GM12875 (cell line): ENCODE measurements around the gene ASB1.

Experiments used
- H3K4me3 ChIP-seq: one replicate; pipeline ENCODE4 v1.5.1; 2011; ENCODE audit warnings: low read depth, low read length, control low read depth
- TF ChIP-seq, protein P1 (sequence below): IDR thresholded peaks from 2 replicates; pipeline ENCODE4 v1.5.1; 2011; ENCODE audit warnings: low read depth, mild to moderate bottlenecking, control low read depth, inconsistent platforms, low read length, moderate library complexity, borderline replicate concordance; ENCODE audit not compliant: insufficient read depth

ASB1 gene

DNA sequence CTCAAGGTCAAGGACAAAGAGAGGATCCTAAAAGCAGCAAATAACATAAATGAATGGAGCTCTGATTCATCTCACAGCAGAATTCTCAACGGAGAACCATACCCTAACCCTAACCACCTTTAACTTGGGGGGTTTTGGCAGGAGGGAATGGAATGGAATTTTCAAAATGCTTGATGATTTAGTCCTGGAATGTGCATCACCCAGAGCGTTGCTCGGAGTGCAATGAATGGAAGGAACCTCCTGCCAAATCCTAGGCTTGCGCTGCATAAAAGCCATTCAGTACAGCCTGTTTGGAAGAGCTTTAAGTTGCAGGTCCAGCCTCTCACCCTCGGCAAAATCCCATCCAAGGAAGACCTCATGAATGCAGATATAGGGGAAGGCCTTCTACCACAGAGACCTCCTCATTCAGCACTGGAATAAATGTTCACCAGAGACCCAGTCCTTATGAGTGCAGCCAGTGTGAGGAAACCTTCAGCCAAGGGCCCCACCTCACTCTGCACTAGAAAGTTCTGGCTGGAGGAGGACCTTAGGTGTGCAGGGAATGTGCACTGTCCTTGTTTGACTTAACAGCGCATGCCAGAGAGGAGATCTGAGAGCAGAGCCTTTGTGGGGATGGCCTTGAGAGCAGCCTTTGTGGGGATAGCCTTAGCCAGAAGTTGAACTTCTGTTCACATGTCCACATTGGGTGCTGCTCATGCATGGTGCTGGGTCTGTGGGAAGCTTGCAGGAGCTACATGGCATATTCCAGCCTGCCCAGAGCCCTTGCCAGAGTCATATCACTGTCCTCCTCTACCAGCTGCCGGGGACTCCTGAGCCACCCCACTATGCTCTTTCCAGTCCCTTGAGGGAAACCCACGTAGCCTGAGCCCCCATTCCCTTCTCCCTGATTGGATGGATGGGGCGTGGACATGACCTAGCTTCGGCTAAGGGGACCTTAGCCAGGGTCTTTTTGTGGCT is 30.5 kb downstream of the ASB1 start:
- no peak overlapping the region for H3K4me3 ChIP-seq
- TF ChIP-seq, protein P1, sequence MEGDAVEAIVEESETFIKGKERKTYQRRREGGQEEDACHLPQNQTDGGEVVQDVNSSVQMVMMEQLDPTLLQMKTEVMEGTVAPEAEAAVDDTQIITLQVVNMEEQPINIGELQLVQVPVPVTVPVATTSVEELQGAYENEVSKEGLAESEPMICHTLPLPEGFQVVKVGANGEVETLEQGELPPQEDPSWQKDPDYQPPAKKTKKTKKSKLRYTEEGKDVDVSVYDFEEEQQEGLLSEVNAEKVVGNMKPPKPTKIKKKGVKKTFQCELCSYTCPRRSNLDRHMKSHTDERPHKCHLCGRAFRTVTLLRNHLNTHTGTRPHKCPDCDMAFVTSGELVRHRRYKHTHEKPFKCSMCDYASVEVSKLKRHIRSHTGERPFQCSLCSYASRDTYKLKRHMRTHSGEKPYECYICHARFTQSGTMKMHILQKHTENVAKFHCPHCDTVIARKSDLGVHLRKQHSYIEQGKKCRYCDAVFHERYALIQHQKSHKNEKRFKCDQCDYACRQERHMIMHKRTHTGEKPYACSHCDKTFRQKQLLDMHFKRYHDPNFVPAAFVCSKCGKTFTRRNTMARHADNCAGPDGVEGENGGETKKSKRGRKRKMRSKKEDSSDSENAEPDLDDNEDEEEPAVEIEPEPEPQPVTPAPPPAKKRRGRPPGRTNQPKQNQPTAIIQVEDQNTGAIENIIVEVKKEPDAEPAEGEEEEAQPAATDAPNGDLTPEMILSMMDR: no peak

DNA sequence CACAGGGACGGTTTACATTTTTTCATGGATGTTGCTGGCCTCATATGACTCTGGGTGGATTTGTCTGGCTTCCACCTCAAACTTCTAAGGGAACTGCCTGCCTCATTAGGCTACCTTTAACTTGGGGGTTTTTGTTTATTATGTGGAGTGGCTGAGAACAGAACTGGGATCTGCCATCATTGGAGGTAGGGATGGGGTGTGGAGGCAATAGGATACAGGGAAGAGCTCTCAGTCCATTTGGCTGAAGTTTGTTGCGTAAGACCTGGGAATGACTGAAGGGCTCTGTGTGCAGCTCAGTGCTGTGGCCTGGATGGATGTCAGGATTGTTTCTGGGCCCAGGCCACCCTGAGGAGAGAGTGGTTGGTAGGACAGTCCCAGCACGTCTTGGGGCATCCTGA is 31.2 kb downstream of the ASB1 start:
- TF ChIP-seq, protein P1: no peak
- no peak overlapping the region for H3K4me3 ChIP-seq

DNA sequence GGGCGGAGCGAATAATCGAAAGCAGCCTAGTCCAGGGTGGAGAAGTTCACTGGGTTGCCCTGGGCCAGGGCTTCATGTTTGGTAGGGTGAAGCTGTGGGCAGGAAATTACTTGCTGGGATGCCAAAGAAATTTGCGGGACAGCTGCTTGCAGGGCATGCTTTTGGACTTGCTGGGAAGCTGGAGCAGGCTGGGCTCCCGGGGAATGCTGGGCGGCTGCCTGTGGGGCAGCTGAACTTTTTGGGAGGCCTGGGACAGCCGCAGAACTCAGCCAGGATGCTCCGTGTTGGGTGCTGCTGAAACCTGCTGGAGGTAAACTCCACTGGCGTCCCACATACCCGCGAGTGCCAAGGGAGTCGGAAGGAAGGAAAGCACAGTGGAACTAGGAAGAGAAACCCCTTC is 31.9 kb downstream of the ASB1 start:
- no peak overlapping the region for H3K4me3 ChIP-seq
- TF ChIP-seq, protein P1: no peak

DNA sequence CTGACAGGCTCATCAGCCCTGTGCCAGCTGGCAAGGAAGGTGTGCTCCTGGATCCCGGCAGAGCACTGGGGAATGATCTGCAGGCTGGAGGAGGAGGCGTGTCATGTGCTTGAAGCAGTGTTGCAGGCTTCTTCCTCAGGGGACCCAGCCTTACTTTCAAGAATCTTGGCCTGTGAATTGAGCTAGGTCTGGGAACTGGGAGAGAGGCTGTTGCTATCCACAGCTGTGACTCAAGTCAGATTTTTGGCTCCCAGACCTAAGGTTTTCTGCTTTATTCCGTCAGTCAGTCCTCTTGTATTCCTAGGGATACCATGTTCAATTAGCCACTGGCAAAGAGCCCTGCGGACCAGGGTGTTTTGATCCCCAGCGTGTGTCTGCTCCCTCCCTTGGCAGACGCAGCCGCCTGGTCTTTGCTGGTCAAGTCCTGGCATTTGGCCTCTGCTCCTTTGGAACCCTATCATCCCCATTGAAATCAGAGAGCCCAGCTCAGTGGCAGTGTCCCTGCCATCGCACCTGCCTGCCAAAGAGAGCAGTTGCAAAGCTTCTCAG is 32.4 kb downstream of the ASB1 start:
- TF ChIP-seq, protein P1: no peak
- H3K4me3 ChIP-seq: no peak overlapping the region

DNA sequence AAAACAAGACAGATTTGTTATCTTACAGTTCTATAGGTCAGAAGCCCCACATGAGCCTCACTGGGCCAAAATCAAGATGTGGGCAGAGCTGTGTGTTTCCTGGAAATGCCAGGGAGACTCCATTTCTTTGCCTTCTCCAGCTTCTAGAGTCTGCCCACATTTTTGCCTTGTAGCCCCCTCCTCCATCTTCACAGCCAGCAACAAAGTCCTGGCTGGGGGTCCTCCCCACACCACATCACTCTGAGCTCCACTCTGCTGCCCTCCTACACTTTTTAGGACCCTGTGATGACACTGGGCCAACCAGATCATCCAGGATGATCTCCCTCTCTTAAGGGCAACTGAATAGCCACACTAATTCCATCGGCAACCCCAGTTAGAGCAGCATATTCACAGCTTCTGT is 34.3 kb downstream of the ASB1 start:
- TF ChIP-seq, protein P1: no peak
- H3K4me3 ChIP-seq: no peak overlapping the region

DNA sequence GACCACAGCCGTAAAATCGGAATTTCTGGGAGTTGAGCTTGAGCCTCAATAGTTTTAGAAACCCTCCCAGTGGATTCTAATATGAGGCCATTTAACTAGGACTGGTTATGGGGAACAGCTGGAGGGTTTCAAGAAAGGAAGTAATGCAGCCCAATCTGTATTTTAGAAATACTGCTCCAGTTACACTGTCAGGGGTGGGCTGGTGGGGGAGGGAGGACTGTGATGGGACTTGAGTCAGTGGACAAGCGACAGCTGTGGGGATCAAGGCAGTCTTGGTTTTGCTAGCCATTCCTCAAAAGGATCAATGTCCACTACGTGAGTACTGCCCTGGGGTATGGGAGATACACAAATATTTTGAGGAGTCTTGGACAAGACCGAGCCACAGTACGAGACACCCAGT is 34.8 kb downstream of the ASB1 start:
- H3K4me3 ChIP-seq: no peak overlapping the region
- TF ChIP-seq, protein P1: no peak

DNA sequence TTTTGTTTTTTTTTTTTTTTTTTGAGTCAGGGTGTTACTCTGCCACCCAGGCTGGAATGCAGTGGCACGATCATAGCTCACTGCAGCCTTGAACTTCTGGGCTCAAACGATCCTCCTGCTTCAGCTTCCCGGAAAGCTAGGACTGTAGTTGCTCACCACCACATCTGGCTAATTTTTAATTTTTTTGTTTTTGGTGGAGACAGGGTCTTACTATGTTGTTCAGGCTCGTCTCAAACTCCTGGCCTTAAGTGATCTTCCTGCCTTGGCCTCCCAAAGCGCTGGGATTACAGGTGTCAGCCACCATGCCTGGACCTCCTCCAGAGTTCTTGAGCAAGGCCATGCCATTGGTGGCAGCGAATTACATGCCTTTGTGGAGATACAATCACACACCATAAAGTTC is 35.2 kb downstream of the ASB1 start:
- TF ChIP-seq, protein P1: no peak
- no peak overlapping the region for H3K4me3 ChIP-seq
